ENCODE measurements around the gene LXN. TPM values are rescaled to one million over a fixed set of nuclear protein-coding genes. Genes with fewer than 3 reads are reported as not detected.

LXN gene
- total and polyA plus RNA-seq, 7 donors: 1.6 to 6.7 (median 3.2) TPM

DNA sequence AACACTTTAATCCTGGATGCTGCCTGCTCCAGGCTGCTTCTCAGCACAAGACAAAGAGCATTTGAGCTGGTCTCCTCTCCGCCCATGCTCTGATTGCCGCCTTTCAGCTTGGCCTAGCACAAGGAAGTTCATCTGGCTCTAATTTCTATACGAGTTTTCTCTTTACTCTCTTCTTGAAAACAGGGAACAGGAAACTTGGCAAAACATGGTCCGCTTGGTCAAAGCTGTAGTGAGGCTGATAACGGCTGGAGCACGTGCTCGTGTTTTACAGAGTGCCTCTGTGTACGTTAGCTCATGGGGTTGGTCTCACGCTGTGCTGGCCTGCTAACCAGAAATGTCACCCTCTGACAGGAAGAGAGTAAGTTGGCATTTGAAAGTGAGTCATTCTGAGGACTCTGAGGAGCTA, 40.6 kb upstream of the LXN start:
- H3K4me1 ChIP-seq: peaks cover 13% of the 10 kb centered on the region
- WGBS, 3 donors: 71 to 81% (median 73%) methylated on average over 9 of the region's 9 CpGs

DNA sequence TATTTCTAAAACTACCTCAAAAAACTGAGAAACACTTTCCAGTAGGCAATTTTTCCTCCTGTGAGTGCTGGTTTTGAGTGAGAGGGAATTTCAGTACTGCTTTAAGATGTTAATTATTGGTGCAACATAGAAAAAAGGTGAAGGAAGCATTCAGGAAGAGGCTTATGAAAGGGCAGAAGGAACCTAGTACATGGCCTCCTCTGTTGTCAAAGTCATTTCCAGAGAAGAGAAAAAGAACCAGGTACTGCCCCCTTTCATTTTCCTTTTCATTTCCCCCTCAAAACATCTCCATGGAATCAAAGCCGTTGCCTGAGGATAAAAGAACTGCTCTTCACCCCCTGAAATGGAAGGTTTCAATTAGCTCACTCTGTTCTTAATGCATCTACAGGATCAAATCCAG, 40.0 kb upstream of the LXN start:
- Histone ChIP-seq H3K36me3 (ENCODE audit: insufficient read depth in 1 of 2, low read depth in 1 of 2) (peaks cover 0 to 57% of the 10 kb centered on the region in 2 donors), H3K27me3 (ENCODE audit: insufficient read depth in 3 of 3, low read length in 2 of 3) (no peaks in the 10 kb centered on the region), H3K27ac (no peak overlapping the region), H3K4me3 (no peak overlapping the region), H3K9me3 (no peaks in the 10 kb centered on the region), H3K4me1 (peaks cover 13% of the 10 kb centered on the region)
- TF ChIP-seq, protein P1, sequence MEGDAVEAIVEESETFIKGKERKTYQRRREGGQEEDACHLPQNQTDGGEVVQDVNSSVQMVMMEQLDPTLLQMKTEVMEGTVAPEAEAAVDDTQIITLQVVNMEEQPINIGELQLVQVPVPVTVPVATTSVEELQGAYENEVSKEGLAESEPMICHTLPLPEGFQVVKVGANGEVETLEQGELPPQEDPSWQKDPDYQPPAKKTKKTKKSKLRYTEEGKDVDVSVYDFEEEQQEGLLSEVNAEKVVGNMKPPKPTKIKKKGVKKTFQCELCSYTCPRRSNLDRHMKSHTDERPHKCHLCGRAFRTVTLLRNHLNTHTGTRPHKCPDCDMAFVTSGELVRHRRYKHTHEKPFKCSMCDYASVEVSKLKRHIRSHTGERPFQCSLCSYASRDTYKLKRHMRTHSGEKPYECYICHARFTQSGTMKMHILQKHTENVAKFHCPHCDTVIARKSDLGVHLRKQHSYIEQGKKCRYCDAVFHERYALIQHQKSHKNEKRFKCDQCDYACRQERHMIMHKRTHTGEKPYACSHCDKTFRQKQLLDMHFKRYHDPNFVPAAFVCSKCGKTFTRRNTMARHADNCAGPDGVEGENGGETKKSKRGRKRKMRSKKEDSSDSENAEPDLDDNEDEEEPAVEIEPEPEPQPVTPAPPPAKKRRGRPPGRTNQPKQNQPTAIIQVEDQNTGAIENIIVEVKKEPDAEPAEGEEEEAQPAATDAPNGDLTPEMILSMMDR (IDR thresholded peaks at IDR 0.05): no peak
- ATAC-seq (no peak), DNase-seq (no peak)
- intact Hi-C loops (cut with DNase I): no loop called here
- WGBS, 3 donors: 71 to 81% (median 73%) methylated on average over 1 of the region's 1 CpG

More for the DNA sequence above, 40.6 kb upstream of the LXN start:
- Histone ChIP-seq H3K9me3 (no peaks in the 10 kb centered on the region), H3K36me3 (ENCODE audit: insufficient read depth in 1 of 2, low read depth in 1 of 2) (peaks cover 0 to 50% of the 10 kb centered on the region in 2 donors), H3K27me3 (ENCODE audit: insufficient read depth in 3 of 3, low read length in 2 of 3) (no peaks in the 10 kb centered on the region), H3K4me3 (no peak overlapping the region), H3K27ac (no peak overlapping the region)
- DNase-seq (no peak), ATAC-seq (peak in 1 of 4 donors; percentile 35)
- TF ChIP-seq, protein P1 (IDR thresholded peaks at IDR 0.05): no peak
- intact Hi-C loops (cut with DNase I): no loop called here

DNA sequence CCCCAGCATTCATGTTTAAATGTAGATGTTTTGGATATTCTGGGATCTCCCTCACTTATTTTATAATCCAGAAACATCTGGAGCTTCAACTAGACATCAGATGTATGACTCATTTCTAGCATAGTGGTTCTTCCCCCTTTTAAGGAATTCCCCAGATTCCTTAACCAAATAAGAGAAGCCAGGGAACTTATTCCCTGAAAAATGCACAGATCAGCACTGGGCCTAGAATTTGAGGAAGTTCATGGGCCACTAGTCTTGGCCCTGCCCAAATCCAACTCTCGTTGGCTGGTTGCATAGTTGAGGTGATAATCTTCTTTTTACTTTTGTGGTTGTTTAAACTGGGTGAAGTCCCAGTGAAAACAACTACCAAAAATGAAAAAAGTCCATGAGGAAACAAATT, 39.4 kb upstream of the LXN start:
- H3K9me3 ChIP-seq: no peaks in the 10 kb centered on the region
- no peak overlapping the region for H3K4me3 ChIP-seq
- peaks cover 13% of the 10 kb centered on the region for H3K4me1 ChIP-seq
- no peaks in the 10 kb centered on the region for H3K27me3 ChIP-seq (ENCODE audit: insufficient read depth in 3 of 3, low read length in 2 of 3)
- peaks cover 0 to 60% of the 10 kb centered on the region in 2 donors for H3K36me3 ChIP-seq (ENCODE audit: insufficient read depth in 1 of 2, low read depth in 1 of 2)
- TF ChIP-seq, protein P1 (IDR thresholded peaks at IDR 0.05): no peak
- intact Hi-C loops (cut with DNase I): no loop called here
- ATAC-seq (peak in 1 of 4 donors; percentile 34), DNase-seq (no peak)
- peak overlapping the region; percentile 23 for H3K27ac ChIP-seq
- 62 to 65% (median 63%) methylated on average over 1 of the region's 1 CpG for WGBS, 3 donors

DNA sequence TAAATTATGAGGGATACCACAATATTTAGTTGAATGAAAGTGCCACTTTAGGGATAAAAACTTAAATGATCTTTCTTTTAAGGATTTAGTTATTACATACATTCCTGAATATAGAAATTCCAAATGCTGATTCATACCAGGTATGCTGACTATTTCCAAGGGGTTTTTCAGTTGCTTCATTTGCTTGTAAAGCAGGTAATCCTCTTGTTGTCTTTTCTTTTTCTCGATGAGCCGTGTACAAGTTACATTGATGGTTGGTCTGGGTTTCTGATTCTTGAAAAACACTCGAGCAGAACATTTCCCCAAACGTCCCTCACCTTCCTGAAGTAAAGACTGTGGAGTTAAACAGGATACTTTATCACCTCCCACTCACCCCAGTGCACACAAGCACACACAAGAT, 38.2 kb upstream of the LXN start:
- H3K4me1 ChIP-seq: peaks cover 13% of the 10 kb centered on the region
- ATAC-seq: no peak

More for the DNA sequence above, 38.2 kb upstream of the LXN start:
- H3K4me3 ChIP-seq: no peak overlapping the region
- intact Hi-C loops (cut with DNase I): no loop called here
- H3K27me3 ChIP-seq (ENCODE audit: insufficient read depth in 3 of 3, low read length in 2 of 3): no peaks in the 10 kb centered on the region
- 84 to 89% (median 85%) methylated on average over 4 of the region's 4 CpGs for WGBS, 3 donors
- no peak for DNase-seq
- H3K9me3 ChIP-seq: no peaks in the 10 kb centered on the region
- TF ChIP-seq, protein P1 (IDR thresholded peaks at IDR 0.05): no peak
- H3K27ac ChIP-seq: no peak overlapping the region
- H3K36me3 ChIP-seq (ENCODE audit: insufficient read depth in 1 of 2, low read depth in 1 of 2): peaks cover 0 to 57% of the 10 kb centered on the region in 2 donors
